ENCODE results near the gene WRNIP1. TPM values are rescaled to one million over a fixed set of nuclear protein-coding genes. Genes with fewer than 3 reads are reported as not detected.

The WRNIP1 gene
- total RNA-seq, 4 donors from 2014 or later = 56.9 to 66.7 (median 63.4) TPM

DNA sequence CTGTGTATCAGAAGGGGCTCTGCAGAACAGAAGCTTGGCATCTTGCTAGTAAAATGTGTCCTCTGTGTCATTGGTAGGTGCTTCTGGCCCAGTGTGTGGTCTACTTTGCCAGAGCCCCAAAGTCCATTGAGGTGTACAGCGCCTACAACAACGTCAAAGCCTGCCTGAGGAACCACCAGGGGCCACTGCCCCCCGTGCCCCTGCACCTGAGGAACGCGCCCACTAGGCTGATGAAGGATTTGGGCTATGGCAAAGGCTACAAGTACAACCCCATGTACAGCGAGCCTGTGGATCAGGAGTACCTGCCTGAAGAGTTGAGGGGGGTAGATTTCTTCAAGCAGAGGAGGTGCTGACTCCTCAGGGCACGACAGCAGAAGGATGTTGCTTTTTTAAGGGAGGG lies 19.7 kb downstream of the WRNIP1 start:
- no peaks in the 10 kb centered on the region for H3K4me1 ChIP-seq
- no peaks in the 10 kb centered on the region for H3K9me3 ChIP-seq
- TF ChIP-seq POLR2A (IDR thresholded peaks at IDR 0.05) (no peak), POLR2AphosphoS5 (IDR thresholded peaks at IDR 0.05) (no peak), EP300 (IDR thresholded peaks at IDR 0.05) (no peak)
- TF ChIP-seq, protein P1, sequence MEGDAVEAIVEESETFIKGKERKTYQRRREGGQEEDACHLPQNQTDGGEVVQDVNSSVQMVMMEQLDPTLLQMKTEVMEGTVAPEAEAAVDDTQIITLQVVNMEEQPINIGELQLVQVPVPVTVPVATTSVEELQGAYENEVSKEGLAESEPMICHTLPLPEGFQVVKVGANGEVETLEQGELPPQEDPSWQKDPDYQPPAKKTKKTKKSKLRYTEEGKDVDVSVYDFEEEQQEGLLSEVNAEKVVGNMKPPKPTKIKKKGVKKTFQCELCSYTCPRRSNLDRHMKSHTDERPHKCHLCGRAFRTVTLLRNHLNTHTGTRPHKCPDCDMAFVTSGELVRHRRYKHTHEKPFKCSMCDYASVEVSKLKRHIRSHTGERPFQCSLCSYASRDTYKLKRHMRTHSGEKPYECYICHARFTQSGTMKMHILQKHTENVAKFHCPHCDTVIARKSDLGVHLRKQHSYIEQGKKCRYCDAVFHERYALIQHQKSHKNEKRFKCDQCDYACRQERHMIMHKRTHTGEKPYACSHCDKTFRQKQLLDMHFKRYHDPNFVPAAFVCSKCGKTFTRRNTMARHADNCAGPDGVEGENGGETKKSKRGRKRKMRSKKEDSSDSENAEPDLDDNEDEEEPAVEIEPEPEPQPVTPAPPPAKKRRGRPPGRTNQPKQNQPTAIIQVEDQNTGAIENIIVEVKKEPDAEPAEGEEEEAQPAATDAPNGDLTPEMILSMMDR (IDR thresholded peaks at IDR 0.05) = no peak
- no peaks in the 10 kb centered on the region for H3K27me3 ChIP-seq
- no peak overlapping the region for H3K4me3 ChIP-seq
- WGBS = 93% methylated on average over 6 of the region's 7 CpGs
- DNase-seq (ENCODE audit: low spot score in 2 of 2) = peak in 1 of 2 donors; percentile 57
- H3K36me3 ChIP-seq = peaks cover 45% of the 10 kb centered on the region
- no peak overlapping the region for H3K27ac ChIP-seq

DNA sequence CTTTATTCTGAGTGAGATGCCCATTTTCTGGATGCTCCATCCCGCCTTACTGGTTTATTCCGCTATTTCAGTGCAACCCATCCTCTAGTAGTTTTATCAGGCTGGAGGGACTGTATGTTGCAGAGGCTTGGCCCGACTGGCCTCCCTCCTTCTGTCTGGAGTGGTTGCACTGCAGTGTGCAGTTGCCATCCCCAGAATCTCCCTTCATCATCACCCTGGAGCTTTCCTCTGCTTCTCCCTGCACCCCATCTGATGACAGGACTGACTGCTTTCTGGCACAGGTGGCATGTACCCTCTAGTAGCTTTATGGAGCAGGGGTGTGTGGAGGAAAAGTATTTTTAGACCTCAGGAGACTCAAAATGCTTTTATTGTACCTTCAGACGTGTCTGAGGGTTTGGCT lies 21.1 kb downstream of the WRNIP1 start:
- no peak overlapping the region for H3K4me3 ChIP-seq
- WGBS = 83% methylated on average over 4 of the region's 4 CpGs
- no peak overlapping the region for H3K27ac ChIP-seq
- peaks cover 32% of the 10 kb centered on the region for H3K36me3 ChIP-seq
- peaks cover 11% of the 10 kb centered on the region for H3K4me1 ChIP-seq
- no peaks in the 10 kb centered on the region for H3K9me3 ChIP-seq
- no peaks in the 10 kb centered on the region for H3K27me3 ChIP-seq
- DNase-seq (ENCODE audit: low spot score in 2 of 2) = no peak
- TF ChIP-seq, protein P1 (IDR thresholded peaks at IDR 0.05) = no peak
- TF ChIP-seq POLR2A (IDR thresholded peaks at IDR 0.05) (no peak), EP300 (IDR thresholded peaks at IDR 0.05) (no peak), POLR2AphosphoS5 (IDR thresholded peaks at IDR 0.05) (no peak)

DNA sequence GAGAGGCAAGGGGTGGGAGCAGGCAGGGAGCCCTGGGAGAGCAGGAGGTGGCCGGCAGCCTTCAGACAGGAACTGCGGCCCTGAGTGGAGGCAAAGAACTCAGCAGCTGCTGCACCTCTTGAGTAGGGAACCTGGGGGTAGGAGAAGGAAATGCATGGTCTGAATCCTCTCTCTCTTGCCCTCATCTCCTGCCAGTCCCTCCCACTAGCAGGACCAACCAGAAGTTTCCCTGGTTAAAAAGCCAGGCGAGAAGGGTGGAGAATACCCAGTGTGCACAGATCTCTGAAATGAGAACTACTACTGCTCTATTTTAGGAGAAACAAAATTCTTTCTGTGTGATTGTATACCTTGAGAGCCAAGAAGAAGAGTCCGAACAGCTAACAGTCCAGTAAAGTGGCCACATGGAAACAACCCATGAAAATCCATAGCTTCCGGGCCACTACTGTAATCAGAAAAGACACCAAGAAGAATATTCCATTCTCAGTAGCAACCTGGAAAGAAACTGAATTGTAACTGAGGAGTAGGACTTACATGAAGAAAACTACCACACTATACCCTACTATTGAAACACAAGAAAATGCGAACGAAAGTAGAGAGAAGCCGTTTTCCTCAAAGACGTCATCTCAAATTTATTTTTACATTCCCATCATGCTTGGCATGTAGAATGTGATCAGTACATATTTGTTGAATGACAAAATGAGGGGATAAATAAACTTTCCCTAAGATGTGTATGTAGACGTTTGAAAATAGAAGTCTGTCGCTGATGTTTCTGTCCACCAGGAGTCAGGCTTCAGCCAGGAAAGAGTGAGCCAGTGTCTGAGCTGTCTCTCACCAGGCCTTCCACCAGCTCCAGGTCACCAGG lies 25.6 kb downstream of the WRNIP1 start:
- DNase-seq (ENCODE audit: low spot score in 2 of 2) = no peak
- Histone ChIP-seq H3K27me3 (no peaks in the 10 kb centered on the region), H3K4me1 (peaks cover 37% of the 10 kb centered on the region), H3K36me3 (peaks cover 8% of the 10 kb centered on the region), H3K27ac (peak overlapping the region; percentile 71), H3K9me3 (no peaks in the 10 kb centered on the region), H3K4me3 (no peak overlapping the region)
- 63% methylated on average over 11 of the region's 11 CpGs for WGBS
- TF ChIP-seq POLR2AphosphoS5 (IDR thresholded peaks at IDR 0.05) (no peak), EP300 (IDR thresholded peaks at IDR 0.05) (no peak)
- TF ChIP-seq, protein P1 (IDR thresholded peaks at IDR 0.05) = peak; percentile 52 to 59

DNA sequence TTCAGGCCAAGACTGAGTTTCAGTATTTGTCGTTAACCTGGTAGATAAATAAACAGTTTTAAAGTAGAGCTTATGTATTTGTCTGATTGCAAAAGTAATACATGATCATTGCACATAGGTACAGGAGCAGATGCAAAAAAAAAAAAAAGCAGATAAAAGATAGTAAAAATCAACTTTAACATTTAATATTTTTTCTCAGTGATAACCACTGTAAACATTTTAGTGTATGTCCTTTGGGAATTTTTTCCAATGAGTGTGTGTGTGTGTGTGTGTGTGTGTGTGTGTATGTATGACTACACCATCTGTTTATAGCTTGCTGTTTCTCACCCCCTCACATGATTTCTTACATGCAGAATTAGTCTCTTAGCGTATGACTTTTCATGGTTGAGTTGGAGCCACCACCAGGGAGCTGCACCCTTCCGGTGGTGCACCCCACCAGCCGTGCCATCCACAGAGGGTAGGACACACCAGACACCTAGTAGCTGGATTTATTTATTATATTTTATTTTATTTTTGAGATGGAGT lies 26.3 kb downstream of the WRNIP1 start:
- Histone ChIP-seq H3K4me3 (no peak overlapping the region), H3K27me3 (no peaks in the 10 kb centered on the region), H3K27ac (no peak overlapping the region), H3K4me1 (peaks cover 37% of the 10 kb centered on the region), H3K36me3 (peaks cover under 1% of the 10 kb centered on the region), H3K9me3 (no peaks in the 10 kb centered on the region)
- TF ChIP-seq EP300 (IDR thresholded peaks at IDR 0.05) = no peak
- TF ChIP-seq POLR2A (IDR thresholded peaks at IDR 0.05) = no peak
- TF ChIP-seq, protein P1 (IDR thresholded peaks at IDR 0.05) = no peak
- no peak for TF ChIP-seq POLR2AphosphoS5 (IDR thresholded peaks at IDR 0.05)
- DNase-seq (ENCODE audit: low spot score in 2 of 2) = no peak
- 56% methylated on average over 4 of the region's 4 CpGs for WGBS

DNA sequence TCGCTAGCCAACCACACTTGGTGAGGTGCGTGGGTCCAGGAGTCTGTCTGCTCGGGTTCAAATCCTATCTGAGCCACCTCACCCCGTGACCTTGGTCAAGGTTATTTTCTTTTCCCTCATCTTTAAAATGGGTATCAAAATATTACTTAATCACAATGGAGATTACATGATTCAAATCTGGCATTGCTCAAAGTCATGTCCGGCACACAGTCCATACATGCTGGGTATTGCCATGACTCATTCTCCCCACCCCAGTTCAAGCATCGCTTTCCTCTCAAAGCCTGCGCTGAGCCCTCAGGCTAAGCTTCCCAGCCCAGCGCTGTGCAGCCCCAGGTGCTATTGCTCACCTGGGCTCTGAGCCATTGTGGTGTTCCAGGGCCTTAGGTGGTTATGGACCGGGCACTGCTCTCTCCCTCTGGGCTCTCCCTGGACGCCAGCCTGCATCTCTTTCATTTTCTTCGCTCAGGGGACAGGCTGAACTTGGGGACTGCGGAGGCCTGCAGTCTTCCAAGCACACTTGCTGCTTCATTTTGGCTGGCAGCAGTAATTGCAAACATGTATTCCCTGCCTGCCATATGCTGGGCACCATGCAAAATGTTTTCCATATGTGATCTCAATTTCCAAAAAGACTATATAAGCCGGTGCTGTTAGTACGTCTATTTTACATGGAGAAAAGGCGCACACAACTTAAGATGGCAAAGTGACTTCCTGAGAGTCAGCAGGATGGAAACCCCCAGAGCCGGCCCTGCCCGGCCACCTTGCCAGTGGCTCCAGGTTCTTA lies 27.3 kb downstream of the WRNIP1 start:
- Histone ChIP-seq H3K27me3 (no peaks in the 10 kb centered on the region), H3K27ac (peak overlapping the region; percentile 39), H3K4me1 (peaks cover 37% of the 10 kb centered on the region), H3K36me3 (no peaks in the 10 kb centered on the region), H3K4me3 (no peak overlapping the region), H3K9me3 (no peaks in the 10 kb centered on the region)
- 53% methylated on average over 17 of the region's 17 CpGs for WGBS
- no peak for TF ChIP-seq POLR2A (IDR thresholded peaks at IDR 0.05)
- TF ChIP-seq, protein P1 (IDR thresholded peaks at IDR 0.05) = no peak
- no peak for TF ChIP-seq EP300 (IDR thresholded peaks at IDR 0.05)
- no peak for TF ChIP-seq POLR2AphosphoS5 (IDR thresholded peaks at IDR 0.05)
- DNase-seq (ENCODE audit: low spot score in 2 of 2) = no peak
